BLaER1 (cell line): ENCODE data around the gene QSOX2.

Source experiments
- H3K27ac ChIP-seq: shearing (Covaris generic); formaldehyde crosslinking; 2 replicates; pipeline ENCODE4 v1.8.1; 2022
- H3K27me3 ChIP-seq: shearing (Covaris generic); formaldehyde crosslinking; 2 replicates; pipeline ENCODE4 v1.8.1; 2022
- H3K36me3 ChIP-seq: shearing (Covaris generic); formaldehyde crosslinking; 2 replicates; pipeline ENCODE4 v1.8.1; 2022
- H3K4me1 ChIP-seq: shearing (Covaris generic); formaldehyde crosslinking; 2 replicates; pipeline ENCODE4 v1.8.1; 2022
- H3K4me2 ChIP-seq: shearing (Covaris generic); formaldehyde crosslinking; 2 replicates; pipeline ENCODE4 v1.8.1; 2022
- H3K4me3 ChIP-seq: shearing (Covaris generic); formaldehyde crosslinking; 2 replicates; pipeline ENCODE4 v1.8.1; 2022
- H3K9ac ChIP-seq: shearing (Covaris generic); formaldehyde crosslinking; 2 replicates; pipeline ENCODE4 v1.8.1; 2022
- H3K9me3 ChIP-seq: shearing (Covaris generic); formaldehyde crosslinking; 2 replicates; pipeline ENCODE4 v1.8.1; 2022
- H4K20me1 ChIP-seq: shearing (Covaris generic); formaldehyde crosslinking; 2 replicates; pipeline ENCODE4 v1.8.1; 2022
- Cebpa-rat ChIP-seq: shearing (Covaris generic); IDR thresholded peaks from 2 replicates; pipeline ENCODE4 v1.8.1; 2022

QSOX2 gene

GRCh38 chr9:136171009-136171800 lies 74.4 kb downstream of the QSOX2 start:
- H3K4me1 ChIP-seq, result peaks cover 23% of the 10 kb centered on the region
- H3K27ac ChIP-seq, result 0 out of 2 replicates have a peak overlapping the region, but pooled peaks have one; percentile 9
- H3K4me2 ChIP-seq, result peak overlapping the region; percentile 28; the same call in 1 of the 2 replicates
- H3K36me3 ChIP-seq, result no peaks in the 10 kb centered on the region
- no peaks in the 10 kb centered on the region for H4K20me1 ChIP-seq
- H3K9me3 ChIP-seq, result peaks cover 5% of the 10 kb centered on the region; the same call in 1 of the 2 replicates
- H3K9ac ChIP-seq, result no peak overlapping the region
- TF ChIP-seq Cebpa-rat, result no peak
- H3K4me3 ChIP-seq, result no peak overlapping the region
- H3K27me3 ChIP-seq, result no peaks in the 10 kb centered on the region

- Histone ChIP-seq H3K27me3 (no peaks in the 10 kb centered on the region), H3K36me3 (no peaks in the 10 kb centered on the region), H3K9ac (0 out of 2 replicates have a peak overlapping the region, but pooled peaks have one; percentile 19), H3K4me3 (no peak overlapping the region), H3K4me2 (peak overlapping the region; percentile 53), H3K27ac (no peak overlapping the region), H4K20me1 (no peaks in the 10 kb centered on the region), H3K9me3 (peaks cover 5% of the 10 kb centered on the region; the same call in 1 of the 2 replicates), H3K4me1 (peaks cover 23% of the 10 kb centered on the region)
- TF ChIP-seq Cebpa-rat, result no peak
Observed at GRCh38 chr9:136170006-136170901, 75.4 kb downstream of the QSOX2 start.

- no peak for TF ChIP-seq Cebpa-rat
- no peak overlapping the region for H3K27ac ChIP-seq
- peaks cover 23% of the 10 kb centered on the region for H3K4me1 ChIP-seq
- H3K4me2 ChIP-seq, result no peak overlapping the region
- H3K36me3 ChIP-seq, result no peaks in the 10 kb centered on the region
- H3K9me3 ChIP-seq, result peaks cover 5% of the 10 kb centered on the region; the same call in 1 of the 2 replicates
- no peak overlapping the region for H3K4me3 ChIP-seq
- H4K20me1 ChIP-seq, result no peaks in the 10 kb centered on the region
- no peak overlapping the region for H3K9ac ChIP-seq
- H3K27me3 ChIP-seq, result no peaks in the 10 kb centered on the region
Observed at GRCh38 chr9:136169495-136169894, 76.1 kb downstream of the QSOX2 start.

GRCh38 chr9:136163248-136163850 lies 82.3 kb downstream of the QSOX2 start:
- TF ChIP-seq Cebpa-rat, result no peak
- Histone ChIP-seq H3K9ac (no peak overlapping the region), H3K36me3 (no peaks in the 10 kb centered on the region), H3K4me1 (peaks cover 15% of the 10 kb centered on the region; the same call in 1 of the 2 replicates), H3K27ac (no peak overlapping the region), H3K4me2 (no peak overlapping the region), H3K27me3 (no peaks in the 10 kb centered on the region), H3K4me3 (no peak overlapping the region), H3K9me3 (peaks cover 15% of the 10 kb centered on the region), H4K20me1 (no peaks in the 10 kb centered on the region)

- no peak overlapping the region for H3K27ac ChIP-seq
- H3K4me3 ChIP-seq, result no peak overlapping the region
- H3K4me2 ChIP-seq, result peak overlapping the region; percentile 30
- no peak for TF ChIP-seq Cebpa-rat
- no peak overlapping the region for H3K9ac ChIP-seq
- H3K36me3 ChIP-seq, result no peaks in the 10 kb centered on the region
- H3K4me1 ChIP-seq, result peaks cover 31% of the 10 kb centered on the region
- H3K9me3 ChIP-seq, result peaks cover 10% of the 10 kb centered on the region
- no peaks in the 10 kb centered on the region for H3K27me3 ChIP-seq
- H4K20me1 ChIP-seq, result no peaks in the 10 kb centered on the region
Observed at GRCh38 chr9:136160995-136161610, 84.5 kb downstream of the QSOX2 start.

- Histone ChIP-seq H4K20me1 (no peaks in the 10 kb centered on the region), H3K4me3 (no peak overlapping the region), H3K36me3 (no peaks in the 10 kb centered on the region), H3K9ac (no peak overlapping the region), H3K27me3 (no peaks in the 10 kb centered on the region), H3K4me1 (peaks cover 31% of the 10 kb centered on the region), H3K4me2 (peak overlapping the region; percentile 49), H3K27ac (no peak overlapping the region), H3K9me3 (peaks cover 10% of the 10 kb centered on the region)
- no peak for TF ChIP-seq Cebpa-rat
Observed at GRCh38 chr9:136160381-136160841, 85.2 kb downstream of the QSOX2 start.

- H3K9me3 ChIP-seq, result peaks cover 10% of the 10 kb centered on the region
- H3K4me3 ChIP-seq, result no peak overlapping the region
- no peaks in the 10 kb centered on the region for H3K36me3 ChIP-seq
- H3K4me2 ChIP-seq, result no peak overlapping the region
- no peaks in the 10 kb centered on the region for H4K20me1 ChIP-seq
- no peak overlapping the region for H3K9ac ChIP-seq
- TF ChIP-seq Cebpa-rat, result no peak
- H3K27ac ChIP-seq, result no peak overlapping the region
- no peaks in the 10 kb centered on the region for H3K27me3 ChIP-seq
- H3K4me1 ChIP-seq, result peaks cover 31% of the 10 kb centered on the region
Observed at GRCh38 chr9:136159851-136160250, 85.8 kb downstream of the QSOX2 start.

GRCh38 chr9:136157477-136158265 lies 87.9 kb downstream of the QSOX2 start:
- no peak for TF ChIP-seq Cebpa-rat
- Histone ChIP-seq H4K20me1 (no peaks in the 10 kb centered on the region), H3K36me3 (no peaks in the 10 kb centered on the region), H3K4me2 (peak overlapping the region; percentile 61), H3K4me1 (peaks cover 38% of the 10 kb centered on the region), H3K4me3 (no peak overlapping the region), H3K9me3 (peaks cover under 1% of the 10 kb centered on the region; the same call in 1 of the 2 replicates), H3K9ac (peak overlapping the region; percentile 10; the same call in 1 of the 2 replicates), H3K27ac (peak overlapping the region; percentile 19; the same call in 1 of the 2 replicates), H3K27me3 (no peaks in the 10 kb centered on the region)
